ENCODE data around the gene OR2D2. TPM values are rescaled to one million over a fixed set of nuclear protein-coding genes. Genes with fewer than 3 reads are reported as not detected.

OR2D2 gene
- total RNA-seq, 1 experiment from 2014 or later = 0.20 TPM

- Histone ChIP-seq H3K36me3 (ENCODE audit: control insufficient read depth in 1 of 2, insufficient read depth in 2 of 2, low read length in 2 of 2) (peaks cover 2 to 9% of the 10 kb centered on the region in 2 experiments; a peak in 2 of 4 replicates), H2AFZ (ENCODE audit: low read depth, low read length, poor library complexity, severe bottlenecking) (no peak overlapping the region), H3K4me1 (ENCODE audit: control insufficient read depth in 1 of 2, insufficient read depth in 2 of 2, low read length in 2 of 2) (no peaks in the 10 kb centered on the region), H3K4me2 (ENCODE audit: low read length) (no peak overlapping the region), H3K79me2 (ENCODE audit: insufficient read depth, low read length) (no peaks in the 10 kb centered on the region), H3K27ac (ENCODE audit: low read depth, low read length) (no peak overlapping the region), H3K9ac (ENCODE audit: low read length) (no peak overlapping the region), H4K20me1 (ENCODE audit: insufficient read depth) (no peaks in the 10 kb centered on the region), H3K4me3 (replicated peaks in 1 of 2; ENCODE audit: low read depth in 1 of 2, low read length in 2 of 2) (no peak overlapping the region), H3K27me3 (ENCODE audit: insufficient read depth, low read length) (no peaks in the 10 kb centered on the region), H3K9me2 (ENCODE audit: insufficient read depth) (no peaks in the 10 kb centered on the region), H3K9me3 (ENCODE audit: control insufficient read depth in 1 of 2, insufficient read depth in 1 of 2, low read depth in 1 of 2, low read length in 2 of 2) (no peaks in the 10 kb centered on the region)
- TF ChIP-seq MAX (IDR thresholded peaks at IDR 0.05) = no peak
- TF ChIP-seq SRF (IDR thresholded peaks at IDR 0.05; ENCODE audit: low read depth) = no peak
- no peak for TF ChIP-seq ATF3 (IDR thresholded peaks at IDR 0.05)
- no peak for TF ChIP-seq ZBTB33 (IDR thresholded peaks at IDR 0.05; ENCODE audit: extremely low read depth, insufficient replicate concordance, low read length)
- TF ChIP-seq RAD21 (IDR thresholded peaks at IDR 0.05; ENCODE audit: low read depth) = no peak
- no peak for TF ChIP-seq YY1 (IDR thresholded peaks at IDR 0.05; ENCODE audit: extremely low read depth, insufficient replicate concordance, low read depth, low read length)
- TF ChIP-seq ELF1 (IDR thresholded peaks at IDR 0.05; ENCODE audit: borderline replicate concordance, low read depth) = no peak
- no peak for TF ChIP-seq POLR2A (IDR thresholded peaks at IDR 0.05; ENCODE audit: borderline replicate concordance, extremely low read depth, insufficient read depth, insufficient read length)
- no peak for TF ChIP-seq CEBPB (IDR thresholded peaks at IDR 0.05; ENCODE audit: low read depth)
- TF ChIP-seq EGR1 (IDR thresholded peaks at IDR 0.05; ENCODE audit: low read depth) = no peak
- TF ChIP-seq REST (IDR thresholded peaks at IDR 0.05; ENCODE audit: low read depth) = no peak
- no peak for TF ChIP-seq EZH2 (IDR thresholded peaks at IDR 0.05)
- TF ChIP-seq SIN3A (IDR thresholded peaks at IDR 0.05; ENCODE audit: low read depth) = no peak
- no peak for TF ChIP-seq CBX3 (IDR thresholded peaks at IDR 0.05; ENCODE audit: low read depth)
- no peak for TF ChIP-seq CTCF (IDR thresholded peaks at IDR 0.05 in 2 of 3, conservative IDR thresholded peaks at IDR 0.05 in 1 of 3; ENCODE audit: borderline replicate concordance in 1 of 3, insufficient read depth in 1 of 3, low read depth in 2 of 3, low read length in 2 of 3)
- TF ChIP-seq POLR2AphosphoS5 (IDR thresholded peaks at IDR 0.05; ENCODE audit: low read depth, low read length) = no peak
- TF ChIP-seq JUND (IDR thresholded peaks at IDR 0.05) = no peak
- RAD21 ChIA-PET (ENCODE audit: low non-redundant PET in 1 of 2, low total read pairs in 2 of 2, uncharacterized antibody in 2 of 2, unreplicated experiment in 2 of 2) = no interaction called here
- intact Hi-C loops (cut with micrococcal nuclease) = no loop called here
- POLR2A ChIA-PET = no interaction called here
- CTCF ChIA-PET = no interaction called here
- no TSS peak for BruUV-seq (replicated peaks)
- ATAC-seq (no peak), DNase-seq (ENCODE audit: low read depth, low spot score) (no peak)
These were observed 49.7 kb upstream of the OR2D2 start for GRCh38 chr11:6941970-6942369.

Measured in HCT116 (cell line).